HEK293 (cell line): ENCODE results near the gene ZBED1.

Experiments
- CTCF ChIA-PET: fragments of 350-600 bp; formaldehyde crosslinking; extraction: SDS; loops from one replicate; lab custom pipeline; 2021; ENCODE audit warnings: antibody characterized with exemption; lab: Yijun Ruan, JAX
- POLR2A ChIA-PET: fragments of 300-600 bp; formaldehyde crosslinking; extraction: SDS; loops from one replicate; lab custom pipeline; 2020; ENCODE audit warnings: antibody characterized with exemption, inconsistent platforms; lab: Yijun Ruan, JAX
- H3K27ac ChIP-seq: fragments of 200-500 bp; sonication (Bioruptor generic); 2 replicates; pipeline ENCODE4 v1.5.1; 2014; ENCODE audit warnings: low read depth, low read length, control low read depth, inconsistent platforms; ENCODE audit errors: extremely low read depth
- H3K36me3 ChIP-seq, 2 experiments: fragments of 200-500 bp in 1 of 2; sonication (Bioruptor generic) in 1 of 2; 1 replicate in 1 of 2; 2 replicates in 1 of 2; pipeline ENCODE4 v1.5.1; 2014 to 2017; ENCODE audit warnings: inconsistent platforms in 2 of 2, low read length in 2 of 2; ENCODE audit not compliant: control insufficient read depth in 2 of 2, insufficient read depth in 1 of 2
- H3K4me1 ChIP-seq: fragments of 200-500 bp; sonication (Bioruptor generic); 2 replicates; pipeline ENCODE4 v1.5.1; 2014; ENCODE audit warnings: mild to moderate bottlenecking, low read length, inconsistent platforms; ENCODE audit not compliant: control insufficient read depth, insufficient read depth
- H3K4me3 ChIP-seq: 2 replicates; pipeline ENCODE4 v1.5.1; 2011; ENCODE audit warnings: low read depth, mild to moderate bottlenecking, control low read depth, low read length, moderate library complexity
- H3K9me3 ChIP-seq: fragments of 200-500 bp; sonication (Bioruptor generic); 2 replicates; pipeline ENCODE4 v1.5.1; 2014; ENCODE audit warnings: low read depth, low read length, inconsistent platforms; ENCODE audit not compliant: control insufficient read depth, insufficient read depth
- BCL11A ChIP-seq: fragments of 450-650 bp; formaldehyde crosslinking; IDR thresholded peaks from 2 replicates; pipeline ENCODE4 v1.5.1; 2016; ENCODE audit warnings: low read depth, missing biosample characterization, missing genetic modification characterization
- BCL11B ChIP-seq: fragments of 450-650 bp; formaldehyde crosslinking; IDR thresholded peaks from 2 replicates; pipeline ENCODE4 v1.5.1; 2016; ENCODE audit warnings: low read depth, missing biosample characterization, missing genetic modification characterization
- GLIS1 ChIP-seq: fragments of 450-650 bp; formaldehyde crosslinking; IDR thresholded peaks from 2 replicates; pipeline ENCODE4 v1.5.1; 2016; ENCODE audit warnings: missing biosample characterization, missing genetic modification characterization
- KLF16 ChIP-seq: fragments of 450-650 bp; formaldehyde crosslinking; IDR thresholded peaks from 2 replicates; pipeline ENCODE4 v1.5.1; 2017; ENCODE audit warnings: missing biosample characterization, missing genetic modification characterization
- KLF7 ChIP-seq: fragments of 450-650 bp; formaldehyde crosslinking; IDR thresholded peaks from 2 replicates; pipeline ENCODE4 v1.5.1; 2016; ENCODE audit warnings: missing biosample characterization, missing genetic modification characterization, borderline replicate concordance
- REST ChIP-seq: fragments of 450-650 bp; formaldehyde crosslinking; IDR thresholded peaks from 2 replicates; pipeline ENCODE4 v1.5.1; 2016; ENCODE audit warnings: missing biosample characterization, missing genetic modification characterization
- SCRT1 ChIP-seq: fragments of 450-650 bp; formaldehyde crosslinking; IDR thresholded peaks from 2 replicates; pipeline ENCODE4 v1.5.1; 2016; ENCODE audit warnings: missing biosample characterization, missing genetic modification characterization, borderline replicate concordance
- ZFP37 ChIP-seq: fragments of 450-650 bp; formaldehyde crosslinking; IDR thresholded peaks from 2 replicates; pipeline ENCODE4 v1.5.1; 2016; ENCODE audit warnings: missing biosample characterization, missing genetic modification characterization
- ZNF132 ChIP-seq: fragments of 450-650 bp; formaldehyde crosslinking; IDR thresholded peaks from 2 replicates; pipeline ENCODE4 v1.5.1; 2017; ENCODE audit warnings: missing biosample characterization, missing genetic modification characterization, borderline replicate concordance
- ZNF138 ChIP-seq: fragments of 450-650 bp; formaldehyde crosslinking; IDR thresholded peaks from 2 replicates; pipeline ENCODE4 v1.5.1; 2016; ENCODE audit warnings: missing biosample characterization, missing genetic modification characterization, borderline replicate concordance
- ZNF184 ChIP-seq: fragments of 450-650 bp; IDR thresholded peaks from 2 replicates; pipeline ENCODE4 v1.5.1; 2018; ENCODE audit warnings: missing biosample characterization, mild to moderate bottlenecking, missing genetic modification characterization
- ZNF202 ChIP-seq: fragments of 450-650 bp; formaldehyde crosslinking; IDR thresholded peaks from 2 replicates; pipeline ENCODE4 v1.5.1; 2016; ENCODE audit warnings: missing biosample characterization, missing genetic modification characterization, borderline replicate concordance
- ZNF24 ChIP-seq: fragments of 450-650 bp; formaldehyde crosslinking; IDR thresholded peaks from 2 replicates; pipeline ENCODE4 v1.5.1; 2016; ENCODE audit warnings: missing biosample characterization, missing genetic modification characterization
- ZNF248 ChIP-seq: fragments of 450-650 bp; formaldehyde crosslinking; IDR thresholded peaks from 2 replicates; pipeline ENCODE4 v1.5.1; 2017; ENCODE audit warnings: missing biosample characterization, missing genetic modification characterization
- ZNF341 ChIP-seq: fragments of 450-650 bp; formaldehyde crosslinking; IDR thresholded peaks from 2 replicates; pipeline ENCODE4; 2016; ENCODE audit warnings: low read depth, missing biosample characterization, missing genetic modification characterization
- ZNF366 ChIP-seq: fragments of 450-650 bp; formaldehyde crosslinking; conservative IDR thresholded peaks from 2 replicates; pipeline ENCODE4 v1.5.1; 2016; ENCODE audit warnings: missing biosample characterization, missing genetic modification characterization
- ZNF530 ChIP-seq: fragments of 450-650 bp; formaldehyde crosslinking; IDR thresholded peaks from 2 replicates; pipeline ENCODE4 v1.5.1; 2016; ENCODE audit warnings: low read depth, missing biosample characterization, missing genetic modification characterization
- ZNF549 ChIP-seq: fragments of 450-650 bp; IDR thresholded peaks from 2 replicates; pipeline ENCODE4 v1.5.1; 2018; ENCODE audit warnings: missing biosample characterization, missing genetic modification characterization, mild to moderate bottlenecking, inconsistent platforms, moderate library complexity
- ZNF585B ChIP-seq: fragments of 450-650 bp; formaldehyde crosslinking; IDR thresholded peaks from 2 replicates; pipeline ENCODE4 v1.5.1; 2016; ENCODE audit warnings: missing biosample characterization, missing genetic modification characterization
- ZNF658 ChIP-seq: fragments of 450-650 bp; formaldehyde crosslinking; IDR thresholded peaks from 2 replicates; pipeline ENCODE4; 2016; ENCODE audit warnings: missing biosample characterization, missing genetic modification characterization
- ZNF664 ChIP-seq: fragments of 450-650 bp; formaldehyde crosslinking; IDR thresholded peaks from 2 replicates; pipeline ENCODE4 v1.5.1; 2016; ENCODE audit warnings: missing biosample characterization, missing genetic modification characterization
- ZNF701 ChIP-seq: fragments of 450-650 bp; formaldehyde crosslinking; IDR thresholded peaks from 2 replicates; pipeline ENCODE4 v1.5.1; 2016; ENCODE audit warnings: missing biosample characterization, missing genetic modification characterization
- ZSCAN5A ChIP-seq: fragments of 450-650 bp; formaldehyde crosslinking; IDR thresholded peaks from 2 replicates; pipeline ENCODE4 v1.5.1; 2016; ENCODE audit warnings: missing biosample characterization, missing genetic modification characterization
- TF ChIP-seq, protein P1 (sequence below): fragments of 450-650 bp; formaldehyde crosslinking; IDR thresholded peaks from 2 replicates; pipeline ENCODE4 v1.5.1; 2016; ENCODE audit warnings: missing biosample characterization, missing genetic modification characterization
- TF ChIP-seq, protein P2 (sequence below): fragments of 450-650 bp; formaldehyde crosslinking; conservative IDR thresholded peaks from 2 replicates; pipeline ENCODE4 v1.5.1; 2016; ENCODE audit warnings: low read depth, missing biosample characterization, missing genetic modification characterization
- TF ChIP-seq, protein P3 (sequence below): fragments of 450-650 bp; formaldehyde crosslinking; IDR thresholded peaks from 2 replicates; pipeline ENCODE4 v1.5.1; 2016; ENCODE audit warnings: missing biosample characterization, missing genetic modification characterization

ZBED1 gene

GRCh38 chrX:2541603-2542002, 40.8 kb upstream of the ZBED1 start:
- ChIA-PET POLR2A (no interaction called here), CTCF (no interaction called here)
- Histone ChIP-seq H3K4me3 (no peak overlapping the region), H3K9me3 (no peaks in the 10 kb centered on the region), H3K4me1 (no peaks in the 10 kb centered on the region), H3K36me3 (no peaks in the 10 kb centered on the region), H3K27ac (no peak overlapping the region)
- no peak for TF ChIP-seq SCRT1 (tag by site-specific recombination)
- TF ChIP-seq BCL11A (tag by site-specific recombination), result no peak
- TF ChIP-seq ZNF658, result no peak
- TF ChIP-seq ZSCAN5A, result no peak
- TF ChIP-seq ZNF366, result no peak
- no peak for TF ChIP-seq REST (tag by site-specific recombination)
- TF ChIP-seq KLF16 (tag by site-specific recombination), result no peak
- no peak for TF ChIP-seq ZNF132 (tag by site-specific recombination)
- no peak for TF ChIP-seq ZNF664 (tag by site-specific recombination)
- no peak for TF ChIP-seq KLF7
- TF ChIP-seq ZFP37 (tag by site-specific recombination), result no peak

GRCh38 chrX:2540426-2540947, 39.7 kb upstream of the ZBED1 start:
- ChIA-PET POLR2A (no interaction called here), CTCF (no interaction called here)
- no peak for TF ChIP-seq ZNF549
- TF ChIP-seq ZNF585B (tag by site-specific recombination), result no peak
- TF ChIP-seq ZNF24, result no peak
- TF ChIP-seq ZNF138, result no peak
- no peak for TF ChIP-seq ZNF530
- TF ChIP-seq ZNF664 (tag by site-specific recombination), result no peak
- no peak for TF ChIP-seq ZNF202 (tag by site-specific recombination)
- TF ChIP-seq ZNF701, result no peak
- no peak for TF ChIP-seq ZNF248
- no peak for TF ChIP-seq GLIS1 (tag by site-specific recombination)
- TF ChIP-seq BCL11B, result no peak
- TF ChIP-seq, protein P1, sequence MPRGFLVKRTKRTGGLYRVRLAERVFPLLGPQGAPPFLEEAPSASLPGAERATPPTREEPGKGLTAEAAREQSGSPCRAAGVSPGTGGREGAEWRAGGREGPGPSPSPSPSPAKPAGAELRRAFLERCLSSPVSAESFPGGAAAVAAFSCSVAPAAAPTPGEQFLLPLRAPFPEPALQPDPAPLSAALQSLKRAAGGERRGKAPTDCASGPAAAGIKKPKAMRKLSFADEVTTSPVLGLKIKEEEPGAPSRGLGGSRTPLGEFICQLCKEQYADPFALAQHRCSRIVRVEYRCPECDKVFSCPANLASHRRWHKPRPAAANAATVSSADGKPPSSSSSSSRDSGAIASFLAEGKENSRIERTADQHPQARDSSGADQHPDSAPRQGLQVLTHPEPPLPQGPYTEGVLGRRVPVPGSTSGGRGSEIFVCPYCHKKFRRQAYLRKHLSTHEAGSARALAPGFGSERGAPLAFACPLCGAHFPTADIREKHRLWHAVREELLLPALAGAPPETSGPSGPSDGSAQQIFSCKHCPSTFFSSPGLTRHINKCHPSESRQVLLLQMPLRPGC (tag by site-specific recombination), result no peak
- TF ChIP-seq, protein P2, sequence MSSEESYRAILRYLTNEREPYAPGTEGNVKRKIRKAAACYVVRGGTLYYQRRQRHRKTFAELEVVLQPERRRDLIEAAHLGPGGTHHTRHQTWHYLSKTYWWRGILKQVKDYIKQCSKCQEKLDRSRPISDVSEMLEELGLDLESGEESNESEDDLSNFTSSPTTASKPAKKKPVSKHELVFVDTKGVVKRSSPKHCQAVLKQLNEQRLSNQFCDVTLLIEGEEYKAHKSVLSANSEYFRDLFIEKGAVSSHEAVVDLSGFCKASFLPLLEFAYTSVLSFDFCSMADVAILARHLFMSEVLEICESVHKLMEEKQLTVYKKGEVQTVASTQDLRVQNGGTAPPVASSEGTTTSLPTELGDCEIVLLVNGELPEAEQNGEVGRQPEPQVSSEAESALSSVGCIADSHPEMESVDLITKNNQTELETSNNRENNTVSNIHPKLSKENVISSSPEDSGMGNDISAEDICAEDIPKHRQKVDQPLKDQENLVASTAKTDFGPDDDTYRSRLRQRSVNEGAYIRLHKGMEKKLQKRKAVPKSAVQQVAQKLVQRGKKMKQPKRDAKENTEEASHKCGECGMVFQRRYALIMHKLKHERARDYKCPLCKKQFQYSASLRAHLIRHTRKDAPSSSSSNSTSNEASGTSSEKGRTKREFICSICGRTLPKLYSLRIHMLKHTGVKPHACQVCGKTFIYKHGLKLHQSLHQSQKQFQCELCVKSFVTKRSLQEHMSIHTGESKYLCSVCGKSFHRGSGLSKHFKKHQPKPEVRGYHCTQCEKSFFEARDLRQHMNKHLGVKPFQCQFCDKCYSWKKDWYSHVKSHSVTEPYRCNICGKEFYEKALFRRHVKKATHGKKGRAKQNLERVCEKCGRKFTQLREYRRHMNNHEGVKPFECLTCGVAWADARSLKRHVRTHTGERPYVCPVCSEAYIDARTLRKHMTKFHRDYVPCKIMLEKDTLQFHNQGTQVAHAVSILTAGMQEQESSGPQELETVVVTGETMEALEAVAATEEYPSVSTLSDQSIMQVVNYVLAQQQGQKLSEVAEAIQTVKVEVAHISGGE, result no peak
- TF ChIP-seq, protein P3, sequence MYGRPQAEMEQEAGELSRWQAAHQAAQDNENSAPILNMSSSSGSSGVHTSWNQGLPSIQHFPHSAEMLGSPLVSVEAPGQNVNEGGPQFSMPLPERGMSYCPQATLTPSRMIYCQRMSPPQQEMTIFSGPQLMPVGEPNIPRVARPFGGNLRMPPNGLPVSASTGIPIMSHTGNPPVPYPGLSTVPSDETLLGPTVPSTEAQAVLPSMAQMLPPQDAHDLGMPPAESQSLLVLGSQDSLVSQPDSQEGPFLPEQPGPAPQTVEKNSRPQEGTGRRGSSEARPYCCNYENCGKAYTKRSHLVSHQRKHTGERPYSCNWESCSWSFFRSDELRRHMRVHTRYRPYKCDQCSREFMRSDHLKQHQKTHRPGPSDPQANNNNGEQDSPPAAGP (tag by site-specific recombination), result no peak
- TF ChIP-seq ZNF184, result no peak
- TF ChIP-seq ZNF341, result no peak
- Histone ChIP-seq H3K9me3 (no peaks in the 10 kb centered on the region), H3K4me1 (no peaks in the 10 kb centered on the region), H3K4me3 (no peak overlapping the region), H3K27ac (no peak overlapping the region), H3K36me3 (no peaks in the 10 kb centered on the region)
